Astrocyte of the spinal cord (primary cell): Measurements from ENCODE around the gene MBNL2.
A peak's percentile ranks its signal among the peaks of the same experiment; 100 is the strongest.

Experiments
- DNase-seq: peaks from one replicate; pipeline ENCODE4 v3.0.0; 2011; ENCODE audit warnings: low read depth, low spot score
- H3K4me3 ChIP-seq: 2 replicates; pipeline ENCODE4 v1.5.1; 2011; ENCODE audit warnings: low read depth, mild to moderate bottlenecking, low read length, moderate library complexity
- CTCF ChIP-seq: IDR thresholded peaks from 2 replicates; pipeline ENCODE4 v1.5.1; 2012; ENCODE audit warnings: low read depth, mild to moderate bottlenecking, low read length, inconsistent platforms
- in situ Hi-C: cut with HindIII; loops from 2 replicates; pipeline ENCODE4 v1.10.0; 2017; ENCODE audit warnings: low sequenced_read_pairs

The MBNL2 gene

GRCh38 chr13:97295283-97296182 lies 73.4 kb downstream of the MBNL2 start:
- DNase-seq, result peak; percentile 85
- TF ChIP-seq CTCF, result no peak
- H3K4me3 ChIP-seq, result no peak overlapping the region
- in situ Hi-C loops, result no loop called here

GRCh38 chr13:97296740-97297139 lies 74.6 kb downstream of the MBNL2 start:
- no peak for TF ChIP-seq CTCF
- in situ Hi-C loops, result no loop called here
- DNase-seq, result no peak
- no peak overlapping the region for H3K4me3 ChIP-seq

- DNase-seq, result peak; percentile 37
- in situ Hi-C loops, result no loop called here
- no peak overlapping the region for H3K4me3 ChIP-seq
- no peak for TF ChIP-seq CTCF
These were observed 76.7 kb downstream of the MBNL2 start for GRCh38 chr13:97298816-97299215.

GRCh38 chr13:97300871-97301270 lies 78.7 kb downstream of the MBNL2 start:
- no peak for TF ChIP-seq CTCF
- no peak overlapping the region for H3K4me3 ChIP-seq
- in situ Hi-C loops, result no loop called here
- no peak for DNase-seq

- no peak for TF ChIP-seq CTCF
- no peak for DNase-seq
- H3K4me3 ChIP-seq, result no peak overlapping the region
- in situ Hi-C loops, result no loop called here
These were observed 79.4 kb downstream of the MBNL2 start for GRCh38 chr13:97301382-97302095.

- DNase-seq, result no peak
- no peak for TF ChIP-seq CTCF
- in situ Hi-C loops, result no loop called here
- no peak overlapping the region for H3K4me3 ChIP-seq
These were observed 80.5 kb downstream of the MBNL2 start for GRCh38 chr13:97302611-97303010.
